GF-D8 (cell line): ENCODE results near the gene ANKDD1B.

Source experiments
- DNase-seq: peaks from one replicate; lab custom pipeline; 2025; lab: John Stamatoyannopoulos, UW

Gene ANKDD1B

DNA sequence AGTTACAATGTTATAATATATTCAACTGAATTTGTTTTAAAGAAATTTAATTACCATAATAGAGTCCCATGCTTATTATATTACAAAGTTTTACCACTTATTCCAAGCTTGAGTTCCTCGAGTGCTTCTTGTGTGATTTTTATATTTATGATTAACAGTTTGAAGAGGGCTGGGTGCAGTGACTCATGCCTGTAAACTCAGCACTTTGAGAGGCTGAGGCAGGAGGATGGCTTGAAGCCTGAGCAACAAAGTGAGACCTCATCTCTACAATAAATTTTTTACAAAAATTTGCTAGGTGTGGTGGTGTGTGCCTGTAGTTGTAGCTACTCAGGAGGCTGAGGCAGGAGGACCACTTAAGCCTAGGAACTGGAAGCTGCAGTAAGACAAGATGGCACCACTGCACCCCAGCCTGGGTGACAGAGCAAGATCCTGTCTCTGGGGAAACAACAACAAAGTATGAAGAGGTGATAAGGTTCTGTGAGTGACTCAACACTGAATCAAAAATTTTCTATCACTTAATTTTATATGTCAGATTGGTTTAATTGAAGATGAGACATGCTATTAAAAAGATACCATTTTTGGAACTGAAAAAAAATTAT lies 96.8 kb downstream of the ANKDD1B start:
- no peak for DNase-seq

DNA sequence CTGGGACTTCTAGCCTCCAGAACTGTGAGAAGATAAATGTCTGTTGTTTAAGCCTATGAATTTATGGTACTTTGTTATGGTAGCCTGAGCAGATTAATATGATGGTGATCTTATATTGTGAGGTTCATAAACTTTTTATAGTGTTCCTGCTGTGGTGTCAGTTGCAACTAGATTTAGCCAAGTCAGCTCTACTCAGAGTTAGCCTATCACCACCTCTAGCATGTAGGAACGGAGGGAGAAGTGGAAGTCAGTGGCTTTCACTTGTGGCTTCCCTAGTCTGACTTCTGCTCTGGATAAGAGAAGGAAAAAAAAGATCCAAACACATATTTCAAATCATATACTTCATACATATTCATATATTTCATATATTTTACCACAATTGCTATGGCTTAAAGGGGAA lies 99.4 kb downstream of the ANKDD1B start:
- DNase-seq: no peak

DNA sequence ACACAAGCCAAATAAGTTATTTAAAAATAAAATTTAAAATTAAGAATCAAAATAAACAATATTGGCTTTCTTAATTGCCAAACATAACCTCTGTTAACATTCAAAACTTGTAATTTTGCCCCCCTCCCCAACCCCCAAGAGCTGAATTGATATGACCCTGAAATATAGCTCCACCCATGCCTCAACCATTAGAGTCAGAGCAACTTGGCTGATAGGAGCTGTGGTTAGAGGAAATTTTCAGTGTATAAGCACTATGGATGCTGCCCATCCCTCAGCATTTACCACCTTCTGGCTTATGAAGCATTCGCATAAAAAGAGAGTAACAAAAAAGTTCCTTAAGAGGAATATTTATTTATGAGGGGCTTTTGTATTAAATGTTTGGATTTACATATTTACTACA lies 99.9 kb downstream of the ANKDD1B start:
- DNase-seq: no peak

GRCh38 chr5:75712091-75712490 lies 100.8 kb downstream of the ANKDD1B start:
- DNase-seq: no peak

DNA sequence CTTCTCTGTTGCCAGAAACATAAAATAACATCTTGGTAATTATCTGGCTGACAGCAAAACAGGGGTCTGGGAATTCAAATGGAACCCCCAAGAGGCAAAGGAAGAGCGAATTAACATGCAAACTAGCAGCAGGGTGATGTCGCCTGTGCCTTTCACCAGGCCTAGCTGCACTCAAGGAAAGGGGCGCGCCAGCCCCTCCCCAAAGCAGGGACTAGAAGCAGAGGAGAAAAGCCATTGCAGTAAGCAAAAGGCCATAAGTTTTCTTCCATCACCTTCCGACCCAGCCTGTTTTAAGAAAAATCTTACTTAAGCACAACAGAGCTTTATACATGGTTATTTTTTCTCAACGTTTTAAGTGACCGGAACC lies 105.4 kb downstream of the ANKDD1B start:
- DNase-seq: no peak

DNA sequence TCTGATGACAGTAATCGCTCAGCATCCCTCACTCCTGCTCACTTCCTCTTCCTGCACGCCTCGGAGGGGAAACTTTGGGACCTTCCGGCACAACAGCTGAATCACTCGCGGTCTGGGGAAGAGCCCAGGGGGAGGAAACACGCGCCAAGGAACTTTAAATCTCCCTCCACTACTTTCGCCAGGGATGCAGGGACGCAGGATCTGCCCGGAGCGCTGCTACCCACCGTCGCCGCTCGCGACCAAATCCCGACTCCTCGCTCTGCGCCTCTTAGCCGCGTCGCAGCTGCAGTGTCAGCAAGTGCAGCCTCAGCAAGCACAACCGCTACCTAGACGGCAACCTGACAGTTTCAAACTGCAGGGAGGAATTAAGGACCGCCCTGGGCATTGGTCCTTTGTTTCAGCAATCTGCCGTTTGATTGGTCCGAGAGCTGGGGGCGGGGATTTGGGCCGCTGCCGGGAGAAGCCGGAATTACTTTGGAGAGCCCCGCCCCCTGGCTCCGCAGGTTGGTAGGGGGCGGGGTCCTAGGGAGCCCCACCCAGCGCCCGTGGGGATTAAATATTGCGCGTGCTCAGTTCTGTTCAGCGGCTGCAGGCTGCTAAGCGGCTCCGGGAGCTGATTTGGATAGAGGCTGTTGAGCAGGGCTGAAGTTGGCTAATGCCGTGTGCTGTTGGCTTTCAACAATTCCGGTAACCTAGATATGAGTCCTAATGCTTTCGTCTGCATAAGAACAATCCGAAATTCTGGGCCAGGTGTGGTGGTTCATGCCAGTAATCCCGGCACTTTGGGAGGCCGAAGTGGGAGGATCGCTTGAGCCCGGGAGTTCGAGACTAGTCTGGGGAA lies 106.0 kb downstream of the ANKDD1B start, which contains the start of gene POC5:
TSS of gene POC5 (minus strand) at position 356 of the 841 bp plus-strand sequence. CDS start 4,500 bp downstream, outside the sequence.
- peak; percentile 74 for DNase-seq

- peak; percentile 60 for DNase-seq
Measured at GRCh38 chr5:75720882-75721281, 109.6 kb downstream of the ANKDD1B start.
